Measurements from ENCODE around the gene OMD.
A peak's percentile ranks its signal among the peaks of the same experiment; 100 is the strongest.
"Not testable (repeated sequence)": the region's sequence is repeated elsewhere in the genome, so short reads cannot be mapped to it uniquely, and the experiment has no call there.

Gene OMD

DNA sequence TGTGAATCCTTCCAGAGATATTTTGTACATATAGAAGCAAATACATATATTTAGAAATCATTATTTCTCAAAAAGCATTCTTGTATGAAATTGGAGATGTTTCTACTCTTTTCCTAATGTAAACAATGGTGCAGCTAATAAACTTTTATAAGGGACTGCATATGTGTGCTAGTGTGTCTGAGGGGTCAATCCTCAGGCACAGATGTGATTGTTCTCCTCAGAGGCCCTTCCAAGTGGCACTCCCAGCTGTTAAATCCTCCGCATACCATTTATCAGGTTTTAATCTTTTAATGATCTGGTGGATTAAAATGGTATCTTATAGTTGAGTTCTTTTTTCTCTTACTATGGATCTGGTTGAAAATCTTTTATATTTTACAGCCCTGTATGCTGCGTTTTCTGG lies 5.6 kb upstream of the OMD start:
- Mint-ChIP-seq H3K27ac (no peak overlapping the region), H3K4me1 (no peaks in the 10 kb centered on the region), H3K36me3 (peaks cover 4% of the 10 kb centered on the region), H3K4me3 (no peak overlapping the region), H3K9me3 (no peaks in the 10 kb centered on the region), H3K27me3 (no peaks in the 10 kb centered on the region)

DNA sequence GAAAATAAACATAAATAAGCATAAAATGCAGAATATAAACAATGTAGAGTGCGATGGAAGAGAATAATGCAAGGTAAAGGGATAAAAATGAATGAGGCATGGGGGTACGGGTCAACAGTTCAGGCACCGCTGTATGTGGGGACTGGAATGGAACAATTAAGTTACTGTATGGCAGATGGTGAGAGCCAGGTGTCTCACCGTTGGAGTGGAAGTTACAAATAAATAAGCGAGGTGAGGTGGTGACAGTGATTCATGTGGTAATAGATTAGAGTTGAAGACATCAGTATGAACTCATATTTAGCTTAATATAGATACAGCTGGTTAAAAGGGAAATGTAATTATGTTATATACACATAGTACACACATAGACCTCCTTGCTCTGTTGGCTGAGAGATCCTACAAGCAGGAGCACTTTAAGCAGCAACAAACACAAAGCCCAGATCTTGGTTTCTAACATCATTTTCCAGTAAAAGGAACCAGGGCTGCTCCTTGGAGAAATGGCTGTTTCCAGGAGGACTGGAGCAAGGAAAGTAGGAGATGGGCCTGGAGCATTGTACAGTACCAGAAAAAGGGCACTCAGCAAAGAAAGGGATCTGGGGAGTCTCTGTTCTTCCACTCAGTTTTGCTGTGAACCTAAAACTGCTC lies 2.4 kb upstream of the OMD start:
- Mint-ChIP-seq H3K36me3 (peaks cover 4% of the 10 kb centered on the region), H3K4me3 (no peak overlapping the region), H3K27ac (no peak overlapping the region), H3K27me3 (no peaks in the 10 kb centered on the region), H3K9me3 (no peaks in the 10 kb centered on the region), H3K4me1 (no peaks in the 10 kb centered on the region)

DNA sequence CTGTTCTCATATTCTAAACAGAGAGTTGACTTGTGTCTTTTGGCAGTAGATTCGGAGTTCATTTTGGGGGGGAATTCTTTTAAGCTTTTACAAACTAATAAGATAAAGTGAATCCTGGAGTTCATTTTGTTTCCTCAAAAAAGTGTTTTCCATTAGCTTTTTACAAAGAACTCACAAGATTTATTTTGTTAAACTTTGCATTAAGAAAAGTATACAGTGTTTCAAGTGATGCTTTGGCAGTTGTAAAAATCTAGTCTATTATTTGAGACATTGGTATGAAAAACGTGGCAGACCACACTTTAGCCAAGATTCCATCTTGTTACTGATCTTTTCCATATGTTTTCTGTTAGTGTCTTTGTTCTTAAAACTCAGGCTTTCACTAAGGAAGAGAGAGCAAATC lies 1.2 kb upstream of the OMD start:
- no peaks in the 10 kb centered on the region for H3K9me3 Mint-ChIP-seq
- H3K27ac Mint-ChIP-seq = no peak overlapping the region
- no peaks in the 10 kb centered on the region for H3K4me1 Mint-ChIP-seq
- H3K36me3 Mint-ChIP-seq = peaks cover 2% of the 10 kb centered on the region
- no peaks in the 10 kb centered on the region for H3K27me3 Mint-ChIP-seq
- no peak overlapping the region for H3K4me3 Mint-ChIP-seq

DNA sequence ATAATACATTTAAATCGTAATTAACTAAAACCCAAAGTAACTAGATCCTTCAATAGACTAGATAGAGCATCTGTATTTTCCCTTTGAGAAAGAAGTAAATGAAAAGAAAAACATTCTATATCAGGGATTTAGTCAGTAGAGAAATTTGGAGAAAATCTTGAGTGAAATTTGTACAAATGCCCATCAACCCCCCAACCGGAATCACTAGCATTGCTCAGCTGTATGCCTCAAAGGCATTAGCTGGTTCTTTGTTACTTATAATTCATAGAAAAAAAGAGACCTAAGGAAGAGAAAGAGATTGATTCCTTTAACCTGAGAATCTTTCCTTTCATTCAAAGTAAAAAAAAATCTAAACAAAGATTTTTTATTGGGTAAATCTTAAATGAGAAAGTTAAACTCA lies 659 bp downstream of the OMD start:
- H3K9me3 Mint-ChIP-seq = no peaks in the 10 kb centered on the region
- no peaks in the 10 kb centered on the region for H3K27me3 Mint-ChIP-seq
- H3K4me3 Mint-ChIP-seq = no peak overlapping the region

DNA sequence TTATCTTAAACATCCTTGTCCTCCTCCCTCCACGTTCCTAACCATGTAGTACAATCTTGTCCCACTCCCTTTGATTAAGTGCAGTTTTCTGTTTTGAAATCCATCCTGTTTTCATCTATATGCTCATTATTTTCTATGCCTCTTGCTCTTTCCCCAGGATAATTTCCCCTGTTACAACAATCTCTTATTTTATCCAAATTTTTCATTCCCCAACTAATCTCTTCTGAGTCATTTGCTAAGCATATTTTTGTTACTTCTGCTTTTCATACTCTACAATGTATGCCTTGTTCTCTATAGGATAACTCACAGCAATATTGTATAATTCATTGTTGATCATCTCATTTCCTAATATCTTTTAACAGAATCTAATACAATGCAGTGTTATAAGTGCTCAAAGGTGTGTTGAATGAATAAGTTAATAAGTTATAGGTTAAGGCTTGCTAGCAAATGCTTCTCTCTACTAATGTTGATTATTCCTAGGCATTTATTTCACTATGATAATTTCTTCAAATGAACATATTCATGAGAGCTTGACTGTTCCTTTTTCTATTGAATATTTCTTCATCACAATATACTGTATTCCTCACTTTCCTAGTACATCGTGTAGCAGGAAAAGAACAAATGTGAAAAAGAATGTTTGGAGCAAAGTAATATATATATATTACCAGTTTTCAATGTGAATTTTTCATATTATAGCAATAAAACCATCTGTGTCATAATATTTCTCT lies 1.5 kb downstream of the OMD start:
- Mint-ChIP-seq H3K4me1 (no peaks in the 10 kb centered on the region), H3K27ac (no peak overlapping the region), H3K4me3 (no peak overlapping the region), H3K27me3 (no peaks in the 10 kb centered on the region), H3K36me3 (peaks cover 1% of the 10 kb centered on the region), H3K9me3 (no peaks in the 10 kb centered on the region)

More for the DNA sequence above, 659 bp downstream of the OMD start:
- Mint-ChIP-seq H3K36me3 (peaks cover 1% of the 10 kb centered on the region), H3K4me1 (no peaks in the 10 kb centered on the region), H3K27ac (no peak overlapping the region)

DNA sequence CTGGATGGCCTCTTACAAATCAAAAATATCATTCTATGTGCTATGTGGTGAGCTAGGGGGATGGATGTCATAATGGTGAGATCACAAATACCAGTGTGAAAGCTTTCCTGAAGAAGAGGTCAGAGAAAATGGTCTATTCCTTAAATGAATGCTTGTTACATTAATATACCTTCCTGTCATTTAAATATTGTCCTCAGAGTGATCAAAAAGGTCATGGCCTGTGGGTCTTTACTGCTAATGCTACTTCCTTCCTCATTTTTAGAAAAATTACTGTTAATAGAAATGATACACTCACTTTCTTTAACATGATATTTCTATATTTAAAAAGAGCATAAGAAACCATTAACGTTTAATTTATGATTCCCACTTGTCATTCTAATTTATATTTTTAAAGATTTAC lies 9.7 kb downstream of the OMD start:
- Mint-ChIP-seq H3K9me3 (no peaks in the 10 kb centered on the region), H3K4me3 (no peak overlapping the region), H3K27me3 (no peaks in the 10 kb centered on the region), H3K27ac (no peak overlapping the region), H3K36me3 (peaks cover 2% of the 10 kb centered on the region), H3K4me1 (no peaks in the 10 kb centered on the region)

DNA sequence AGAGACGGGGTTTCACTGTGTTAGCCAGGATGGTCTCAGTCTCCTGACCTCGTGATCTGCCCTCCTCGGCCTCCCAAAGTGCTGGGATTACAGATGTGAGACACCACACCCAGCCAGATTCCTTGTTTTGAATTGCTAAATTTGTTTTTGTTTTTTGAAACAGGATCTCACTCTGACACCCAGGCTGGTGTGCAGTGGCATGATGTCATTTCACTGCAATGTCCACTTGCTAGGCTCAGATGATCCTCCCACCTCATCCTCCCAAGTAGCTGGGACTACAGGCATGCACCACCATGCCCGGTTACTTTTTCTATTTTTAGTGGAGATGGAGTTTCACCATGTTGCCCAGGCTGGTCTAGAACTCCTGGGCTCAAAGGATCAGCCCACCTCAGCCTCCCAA lies 13.1 kb downstream of the OMD start:
- peaks cover 12% of the 10 kb centered on the region for H3K4me1 Mint-ChIP-seq
- not testable (repeated sequence) for H3K27me3 Mint-ChIP-seq, H3K9me3 Mint-ChIP-seq, H3K36me3 Mint-ChIP-seq, H3K27ac Mint-ChIP-seq, H3K4me3 Mint-ChIP-seq

- Mint-ChIP-seq H3K36me3 (no peaks in the 10 kb centered on the region), H3K4me1 (peaks cover 27% of the 10 kb centered on the region), H3K27ac (no peak overlapping the region), H3K27me3 (no peaks in the 10 kb centered on the region), H3K9me3 (no peaks in the 10 kb centered on the region), H3K4me3 (no peak overlapping the region)
These were observed 15.4 kb downstream of the OMD start for GRCh38 chr9:92408747-92409478.

DNA sequence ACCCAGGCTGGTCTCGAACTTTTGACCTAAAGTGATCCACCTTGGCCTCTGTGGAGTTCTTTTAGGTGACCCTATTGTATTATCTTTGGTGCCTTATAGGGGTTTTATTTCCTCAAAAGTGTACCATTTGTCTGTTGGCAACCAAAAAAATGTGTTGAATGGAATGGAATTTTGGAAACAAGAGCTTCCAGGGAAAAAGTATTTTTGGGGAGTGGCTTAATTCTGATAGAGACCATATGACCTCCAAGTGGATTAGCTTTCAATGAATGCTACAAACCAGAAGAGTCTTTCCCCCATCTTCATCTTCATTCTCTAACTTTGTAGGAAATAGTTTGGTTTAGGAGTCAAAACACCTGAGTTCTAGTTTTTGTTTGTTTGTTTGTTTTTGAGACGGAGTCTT lies 16.5 kb downstream of the OMD start:
- Mint-ChIP-seq H3K4me1 (peaks cover 27% of the 10 kb centered on the region), H3K27me3 (no peaks in the 10 kb centered on the region), H3K36me3 (no peaks in the 10 kb centered on the region), H3K4me3 (no peak overlapping the region), H3K27ac (no peak overlapping the region), H3K9me3 (no peaks in the 10 kb centered on the region)

DNA sequence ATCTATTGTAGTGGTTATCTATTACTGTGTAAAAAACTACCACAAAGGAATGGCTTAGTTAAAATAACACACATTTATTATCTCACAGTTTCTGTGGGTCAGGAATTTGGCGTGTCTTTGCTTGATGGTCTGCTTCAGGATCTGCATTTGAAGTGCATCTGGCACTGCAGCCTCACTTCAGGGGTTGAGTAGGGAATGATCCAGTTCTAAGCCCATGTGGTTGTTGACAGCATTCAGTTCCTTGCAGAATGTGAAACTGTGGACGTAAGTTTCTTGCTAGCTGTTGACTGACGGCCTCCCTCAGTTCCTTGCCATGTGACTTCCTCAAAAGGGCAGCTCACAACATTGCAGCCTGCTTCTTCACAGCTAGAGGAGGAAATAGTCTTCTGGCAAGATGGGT lies 17.8 kb downstream of the OMD start:
- H3K9me3 Mint-ChIP-seq = no peaks in the 10 kb centered on the region

DNA sequence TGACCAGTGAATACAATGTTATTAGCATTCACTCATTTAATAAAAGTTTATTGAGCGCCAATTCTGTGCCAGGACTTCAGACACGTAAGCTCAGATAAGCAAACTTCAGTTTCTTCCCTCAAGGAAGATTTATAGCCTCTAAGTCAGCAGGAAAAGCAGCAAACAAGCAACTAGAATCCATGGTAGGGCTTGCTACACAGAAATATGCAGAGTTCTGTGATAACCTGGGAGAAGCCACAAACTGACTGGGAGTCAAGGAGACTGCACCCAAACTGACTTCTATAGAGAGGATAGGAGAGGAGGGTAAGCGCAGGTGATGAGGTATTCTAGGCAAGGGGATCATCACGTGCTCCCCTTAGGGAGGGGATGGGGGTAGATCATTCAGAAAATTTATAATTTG lies 18.5 kb downstream of the OMD start:
- no peaks in the 10 kb centered on the region for H3K36me3 Mint-ChIP-seq
- no peaks in the 10 kb centered on the region for H3K27me3 Mint-ChIP-seq
- H3K27ac Mint-ChIP-seq = no peak overlapping the region
- H3K9me3 Mint-ChIP-seq = no peaks in the 10 kb centered on the region
- peak overlapping the region; percentile 61 for H3K4me3 Mint-ChIP-seq
- peaks cover 27% of the 10 kb centered on the region for H3K4me1 Mint-ChIP-seq

More for the DNA sequence above, 17.8 kb downstream of the OMD start:
- H3K27ac Mint-ChIP-seq = peak overlapping the region; percentile 78
- peaks cover 27% of the 10 kb centered on the region for H3K4me1 Mint-ChIP-seq
- H3K4me3 Mint-ChIP-seq = peak overlapping the region; percentile 41
- H3K27me3 Mint-ChIP-seq = no peaks in the 10 kb centered on the region
- no peaks in the 10 kb centered on the region for H3K36me3 Mint-ChIP-seq

DNA sequence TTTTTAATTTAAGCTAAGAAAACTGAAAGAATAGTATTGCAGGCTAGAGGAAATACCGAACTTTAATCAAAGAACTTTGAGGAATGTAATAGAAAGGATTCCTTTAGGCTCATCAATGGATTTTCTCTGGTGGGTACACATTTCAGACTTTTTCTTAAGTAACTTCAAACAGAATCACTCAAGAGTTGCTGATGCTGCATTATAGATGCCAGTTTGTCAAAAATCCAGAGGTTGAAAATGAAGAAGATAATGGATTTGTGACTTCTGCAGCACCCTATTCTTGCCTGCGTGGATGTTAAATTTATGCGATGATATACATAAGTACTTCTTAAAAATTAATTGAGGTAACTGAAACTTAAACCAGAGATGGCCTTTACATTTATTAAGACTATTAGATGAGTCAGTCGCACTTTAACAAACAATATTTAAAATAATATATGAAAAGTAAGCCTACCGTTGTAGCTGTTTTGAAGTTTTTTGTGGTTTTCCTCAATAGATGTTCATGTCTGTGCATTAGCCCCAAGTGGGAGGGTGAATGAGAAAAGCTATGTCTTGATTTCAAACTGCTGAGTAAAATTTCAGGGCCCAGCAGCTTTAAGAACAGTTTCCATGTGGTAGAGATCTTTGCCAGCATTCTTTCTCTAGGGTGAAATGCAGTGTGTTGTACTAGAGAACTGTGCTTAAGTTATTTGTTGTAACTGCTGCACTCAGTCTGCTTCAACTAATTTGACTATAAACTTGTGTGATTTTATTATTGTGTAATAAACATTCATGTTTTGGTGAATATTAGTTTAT lies 20.0 kb downstream of the OMD start, which contains the start of gene OGN:
Gene OGN (minus strand): TSS at position 537 of the 795 bp plus-strand sequence. CDS start 1,171 bp downstream, outside the sequence.
- Mint-ChIP-seq H3K4me3 (no peak within 1 kb of the TSS), H3K4me1 (peaks cover 27% of the 10 kb centered on the region), H3K36me3 (no peaks in the 10 kb centered on the region), H3K9me3 (no peaks in the 10 kb centered on the region), H3K27me3 (no peaks in the 10 kb centered on the region), H3K27ac (no peak within 1 kb of the TSS)

GRCh38 chr9:92402826-92403745 lies 21.2 kb downstream of the OMD start:
- Mint-ChIP-seq H3K27ac (no peak overlapping the region), H3K27me3 (no peaks in the 10 kb centered on the region), H3K4me3 (no peak overlapping the region), H3K4me1 (peaks cover 27% of the 10 kb centered on the region), H3K9me3 (no peaks in the 10 kb centered on the region), H3K36me3 (peaks cover 1% of the 10 kb centered on the region)

DNA sequence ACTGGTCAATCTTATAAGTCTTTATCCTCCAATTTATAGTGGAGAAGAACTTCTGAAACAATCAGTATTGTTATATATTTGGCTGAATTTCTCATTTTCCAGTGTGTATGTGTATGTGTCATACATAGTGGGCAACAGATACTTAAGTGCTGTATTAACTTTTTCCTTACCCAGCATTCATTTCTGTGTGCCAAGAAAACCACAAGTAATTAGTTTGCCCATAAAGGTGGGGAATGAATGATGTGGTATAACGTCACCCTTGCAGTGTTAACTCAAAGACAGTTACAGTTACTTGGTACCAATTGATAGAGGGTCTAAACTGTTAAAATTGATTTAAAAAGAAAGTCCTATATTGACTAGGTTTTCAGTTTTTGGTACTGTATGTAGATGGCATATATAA lies 21.9 kb downstream of the OMD start:
- H3K27ac Mint-ChIP-seq = no peak overlapping the region
- peaks cover 26% of the 10 kb centered on the region for H3K4me1 Mint-ChIP-seq
- H3K4me3 Mint-ChIP-seq = no peak overlapping the region
- H3K9me3 Mint-ChIP-seq = no peaks in the 10 kb centered on the region
- H3K36me3 Mint-ChIP-seq = peaks cover 1% of the 10 kb centered on the region
- H3K27me3 Mint-ChIP-seq = no peaks in the 10 kb centered on the region

DNA sequence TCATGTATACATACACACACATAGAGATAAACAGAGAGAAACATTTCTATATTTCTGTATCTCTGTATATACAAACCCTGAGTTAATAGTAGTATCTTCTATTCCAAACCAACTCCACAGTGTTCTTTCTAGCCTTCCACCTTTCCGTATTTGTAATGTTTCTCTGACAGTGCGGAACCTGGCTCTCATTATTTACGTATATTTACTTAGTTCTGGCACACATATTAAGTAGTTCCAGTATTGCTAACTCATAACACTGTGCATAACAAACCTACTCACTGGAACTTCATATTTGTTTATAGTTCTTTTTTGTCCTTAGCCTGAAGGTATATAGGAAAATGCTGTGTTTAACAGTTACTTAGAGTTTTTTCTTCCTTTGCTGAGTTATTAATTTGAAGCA lies 26.4 kb downstream of the OMD start:
- Mint-ChIP-seq H3K27ac (no peak overlapping the region), H3K9me3 (no peaks in the 10 kb centered on the region), H3K27me3 (no peaks in the 10 kb centered on the region), H3K4me3 (no peak overlapping the region), H3K36me3 (peaks cover 4% of the 10 kb centered on the region), H3K4me1 (no peaks in the 10 kb centered on the region)
